ENCODE data around the gene AIFM2. TPM values are rescaled to one million over a fixed set of nuclear protein-coding genes. Genes with fewer than 3 reads are reported as not detected.

AIFM2 gene
- total RNA-seq, 4 donors from 2014 or later: 22.0 to 38.3 (median 31.1) TPM

- H3K36me3 ChIP-seq: no peaks in the 10 kb centered on the region
- TF ChIP-seq, protein P1, sequence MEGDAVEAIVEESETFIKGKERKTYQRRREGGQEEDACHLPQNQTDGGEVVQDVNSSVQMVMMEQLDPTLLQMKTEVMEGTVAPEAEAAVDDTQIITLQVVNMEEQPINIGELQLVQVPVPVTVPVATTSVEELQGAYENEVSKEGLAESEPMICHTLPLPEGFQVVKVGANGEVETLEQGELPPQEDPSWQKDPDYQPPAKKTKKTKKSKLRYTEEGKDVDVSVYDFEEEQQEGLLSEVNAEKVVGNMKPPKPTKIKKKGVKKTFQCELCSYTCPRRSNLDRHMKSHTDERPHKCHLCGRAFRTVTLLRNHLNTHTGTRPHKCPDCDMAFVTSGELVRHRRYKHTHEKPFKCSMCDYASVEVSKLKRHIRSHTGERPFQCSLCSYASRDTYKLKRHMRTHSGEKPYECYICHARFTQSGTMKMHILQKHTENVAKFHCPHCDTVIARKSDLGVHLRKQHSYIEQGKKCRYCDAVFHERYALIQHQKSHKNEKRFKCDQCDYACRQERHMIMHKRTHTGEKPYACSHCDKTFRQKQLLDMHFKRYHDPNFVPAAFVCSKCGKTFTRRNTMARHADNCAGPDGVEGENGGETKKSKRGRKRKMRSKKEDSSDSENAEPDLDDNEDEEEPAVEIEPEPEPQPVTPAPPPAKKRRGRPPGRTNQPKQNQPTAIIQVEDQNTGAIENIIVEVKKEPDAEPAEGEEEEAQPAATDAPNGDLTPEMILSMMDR (IDR thresholded peaks at IDR 0.05): no peak
- TF ChIP-seq POLR2A (IDR thresholded peaks at IDR 0.05): no peak
- H3K27me3 ChIP-seq: no peaks in the 10 kb centered on the region
- 90 to 93% methylated on average over 9 of the region's 9 CpGs for whole genome bisulfite sequencing, 2 donors
- H3K9me3 ChIP-seq: no peaks in the 10 kb centered on the region
- no peak overlapping the region for H3K4me3 ChIP-seq (replicated peaks in 1 of 3)
- no peak overlapping the region for H3K27ac ChIP-seq
- no peaks in the 10 kb centered on the region for H3K4me1 ChIP-seq
- DNase-seq: no peak
- intact Hi-C loops (cut with DNase I): no loop called here
Measured at GRCh38 chr10:70093335-70093944, 39.2 kb downstream of the AIFM2 start.

GRCh38 chr10:70092389-70092718 is 40.3 kb downstream of the AIFM2 start:
- Histone ChIP-seq H3K4me1 (no peaks in the 10 kb centered on the region), H3K27ac (no peak overlapping the region), H3K27me3 (no peaks in the 10 kb centered on the region), H3K36me3 (no peaks in the 10 kb centered on the region), H3K4me3 (replicated peaks in 1 of 3) (no peak overlapping the region), H3K9me3 (no peaks in the 10 kb centered on the region)
- WGBS, 2 donors: 89 to 90% methylated on average over 7 of the region's 7 CpGs
- intact Hi-C loops (cut with DNase I): no loop called here
- TF ChIP-seq POLR2A (IDR thresholded peaks at IDR 0.05): no peak
- TF ChIP-seq, protein P1 (IDR thresholded peaks at IDR 0.05): no peak
- DNase-seq: no peak

- no peak for DNase-seq
- TF ChIP-seq, protein P1 (IDR thresholded peaks at IDR 0.05): no peak
- no peak for TF ChIP-seq POLR2A (IDR thresholded peaks at IDR 0.05)
- 95 to 98% methylated on average over 5 of the region's 5 CpGs for WGBS, 2 donors
- H3K27ac ChIP-seq: no peak overlapping the region
- intact Hi-C loops (cut with DNase I): no loop called here
- no peaks in the 10 kb centered on the region for H3K36me3 ChIP-seq
- no peak overlapping the region for H3K4me3 ChIP-seq (replicated peaks in 1 of 3)
- no peaks in the 10 kb centered on the region for H3K4me1 ChIP-seq
- H3K9me3 ChIP-seq: no peaks in the 10 kb centered on the region
- H3K27me3 ChIP-seq: no peaks in the 10 kb centered on the region
Measured at GRCh38 chr10:70090951-70091350, 41.7 kb downstream of the AIFM2 start.

DNA sequence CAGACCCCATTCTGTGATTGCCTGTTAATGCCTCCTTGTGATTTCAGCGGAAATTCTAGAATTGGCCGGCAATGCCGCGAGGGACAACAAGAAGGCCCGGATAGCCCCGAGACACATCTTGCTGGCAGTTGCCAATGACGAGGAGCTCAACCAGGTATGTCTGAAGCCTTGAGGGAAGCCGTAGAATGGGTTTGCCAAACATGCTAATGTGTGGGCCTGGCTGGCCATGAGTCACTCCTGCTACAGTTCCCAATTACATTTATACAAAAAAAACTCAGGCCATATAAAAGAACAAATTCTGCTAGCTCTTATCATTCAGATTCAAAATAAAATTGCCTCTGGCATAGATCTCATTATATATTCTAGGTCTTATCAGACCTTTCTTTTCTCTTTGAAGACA is 42.6 kb downstream of the AIFM2 start:
- no peak for DNase-seq
- no peaks in the 10 kb centered on the region for H3K4me1 ChIP-seq
- no peak overlapping the region for H3K4me3 ChIP-seq (replicated peaks in 1 of 3)
- no peaks in the 10 kb centered on the region for H3K36me3 ChIP-seq
- no peaks in the 10 kb centered on the region for H3K27me3 ChIP-seq
- intact Hi-C loops (cut with DNase I): no loop called here
- 94 to 96% methylated on average over 8 of the region's 8 CpGs for WGBS, 2 donors
- H3K9me3 ChIP-seq: no peaks in the 10 kb centered on the region
- H3K27ac ChIP-seq: no peak overlapping the region
- TF ChIP-seq, protein P1 (IDR thresholded peaks at IDR 0.05): no peak

DNA sequence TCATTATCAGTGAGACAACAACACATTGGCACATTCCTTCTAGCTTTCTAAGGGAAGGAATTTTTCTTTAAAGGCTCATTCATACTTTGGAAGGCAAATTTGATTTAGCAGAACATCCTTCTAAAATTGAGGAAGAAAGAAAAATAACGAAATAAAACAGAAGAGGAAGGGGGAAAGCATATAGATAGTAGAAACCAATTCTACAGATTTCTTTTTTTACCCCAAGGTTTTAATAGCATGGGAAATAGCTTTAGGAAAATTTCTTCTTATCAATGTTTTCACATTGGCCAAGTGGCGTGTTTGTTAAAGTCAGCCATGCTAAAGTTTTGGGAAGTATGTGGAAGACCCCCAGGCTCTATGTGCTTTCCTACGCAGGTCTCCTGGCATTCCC is 44.3 kb downstream of the AIFM2 start:
- no peaks in the 10 kb centered on the region for H3K27me3 ChIP-seq
- intact Hi-C loops (cut with DNase I): no loop called here
- WGBS, 2 donors: 71 to 89% methylated on average over 3 of the region's 3 CpGs
- H3K9me3 ChIP-seq: no peaks in the 10 kb centered on the region
- no peaks in the 10 kb centered on the region for H3K36me3 ChIP-seq
- no peak overlapping the region for H3K27ac ChIP-seq
- H3K4me1 ChIP-seq: no peaks in the 10 kb centered on the region
- no peak overlapping the region for H3K4me3 ChIP-seq (replicated peaks in 1 of 3)
- TF ChIP-seq POLR2A (IDR thresholded peaks at IDR 0.05): no peak
- TF ChIP-seq, protein P1 (IDR thresholded peaks at IDR 0.05): no peak
- DNase-seq: no peak

Measured in thyroid gland (tissue), 4 donors.